Measurements from ENCODE around the gene BRINP3.

BRINP3 gene

GRCh38 chr1:190444464-190444863, 33.2 kb downstream of the BRINP3 start:
- DNase-seq = no peak

GRCh38 chr1:190439447-190439846, 38.2 kb downstream of the BRINP3 start:
- no peak for DNase-seq

- DNase-seq = no peak
Measured at GRCh38 chr1:190436615-190437014, 41.0 kb downstream of the BRINP3 start.

- DNase-seq = no peak
Measured at GRCh38 chr1:190429932-190430331, 47.7 kb downstream of the BRINP3 start.

GRCh38 chr1:190429141-190429540, 48.5 kb downstream of the BRINP3 start:
- DNase-seq = no peak

- DNase-seq = no peak
Measured at GRCh38 chr1:190416239-190416638, 61.4 kb downstream of the BRINP3 start.

GRCh38 chr1:190413142-190413541, 64.5 kb downstream of the BRINP3 start:
- no peak for DNase-seq

GRCh38 chr1:190403402-190403801, 74.3 kb downstream of the BRINP3 start:
- no peak for DNase-seq

GRCh38 chr1:190399233-190399632, 78.4 kb downstream of the BRINP3 start:
- DNase-seq = no peak

GRCh38 chr1:190391582-190391981, 86.1 kb downstream of the BRINP3 start:
- no peak for DNase-seq

- DNase-seq = no peak
Measured at GRCh38 chr1:190377991-190378390, 99.7 kb downstream of the BRINP3 start.

GRCh38 chr1:190377294-190377693, 100.4 kb downstream of the BRINP3 start:
- no peak for DNase-seq

- DNase-seq = no peak
Measured at GRCh38 chr1:190376044-190376443, 101.6 kb downstream of the BRINP3 start.

- no peak for DNase-seq
Measured at GRCh38 chr1:190373705-190374336, 103.8 kb downstream of the BRINP3 start.

GRCh38 chr1:190367200-190367599, 110.5 kb downstream of the BRINP3 start:
- DNase-seq = no peak

GRCh38 chr1:190365283-190365682, 112.4 kb downstream of the BRINP3 start:
- no peak for DNase-seq

- DNase-seq = no peak
Measured at GRCh38 chr1:190353538-190354101, 124.0 kb downstream of the BRINP3 start.

GRCh38 chr1:190344454-190344853, 133.2 kb downstream of the BRINP3 start:
- no peak for DNase-seq

GRCh38 chr1:190338829-190339228, 138.8 kb downstream of the BRINP3 start:
- no peak for DNase-seq

GRCh38 chr1:190328871-190329270, 148.8 kb downstream of the BRINP3 start:
- no peak for DNase-seq

GRCh38 chr1:190328361-190328760, 149.3 kb downstream of the BRINP3 start:
- no peak for DNase-seq

- DNase-seq = no peak
Measured at GRCh38 chr1:190327271-190327670, 150.4 kb downstream of the BRINP3 start.

GRCh38 chr1:190323530-190323929, 154.1 kb downstream of the BRINP3 start:
- no peak for DNase-seq

- no peak for DNase-seq
Measured at GRCh38 chr1:190322274-190322673, 155.4 kb downstream of the BRINP3 start.

- peak; percentile 30 for DNase-seq
Measured at GRCh38 chr1:190320952-190321351, 156.7 kb downstream of the BRINP3 start.

Data from kidney glomerular epithelial cell (primary cell).